ENCODE data around the gene PPARD.

DNA sequence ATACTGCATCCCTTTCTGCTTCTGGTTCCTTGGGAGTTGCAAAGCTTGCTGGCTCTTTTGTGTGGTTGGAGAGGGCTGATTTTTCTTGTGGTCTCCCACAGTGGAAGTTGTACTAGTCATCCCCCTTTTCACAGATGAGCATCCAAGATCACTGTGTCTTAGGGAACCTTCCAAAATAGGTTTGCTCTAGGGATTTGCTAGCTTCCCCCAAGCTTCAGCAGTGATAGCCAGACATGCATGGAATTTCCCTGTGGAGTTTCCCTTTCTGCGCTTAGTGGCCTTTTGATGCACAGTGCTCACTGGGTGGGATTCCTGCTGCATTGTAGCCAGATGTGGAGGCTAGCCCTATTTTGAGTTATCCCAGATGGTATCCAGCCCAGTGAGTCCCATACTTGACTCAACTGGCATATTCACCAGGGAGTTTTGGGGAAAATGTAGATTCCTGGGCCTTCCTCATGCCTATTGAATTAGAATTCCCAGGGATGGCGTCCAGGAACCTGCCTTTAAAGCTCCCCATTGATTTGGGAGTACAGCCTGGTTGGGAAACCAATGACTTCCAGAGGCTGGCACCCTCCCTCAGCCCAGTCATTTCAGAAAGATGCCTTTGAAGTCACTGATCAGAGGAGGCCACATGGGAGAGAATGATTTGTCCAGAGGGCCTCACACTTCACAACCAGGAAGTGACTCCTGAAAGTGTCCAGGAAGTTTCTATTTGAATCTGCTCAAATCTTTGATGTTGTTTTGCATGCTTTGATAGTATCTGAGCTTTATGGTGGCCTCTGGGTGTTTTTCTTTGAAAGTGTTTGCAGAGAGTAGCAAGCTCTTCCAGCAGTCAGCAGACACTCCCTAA, 25.9 kb downstream of the PPARD start:
- TF ChIP-seq POLR2A (IDR thresholded peaks at IDR 0.05): no peak
- TF ChIP-seq, protein P1, sequence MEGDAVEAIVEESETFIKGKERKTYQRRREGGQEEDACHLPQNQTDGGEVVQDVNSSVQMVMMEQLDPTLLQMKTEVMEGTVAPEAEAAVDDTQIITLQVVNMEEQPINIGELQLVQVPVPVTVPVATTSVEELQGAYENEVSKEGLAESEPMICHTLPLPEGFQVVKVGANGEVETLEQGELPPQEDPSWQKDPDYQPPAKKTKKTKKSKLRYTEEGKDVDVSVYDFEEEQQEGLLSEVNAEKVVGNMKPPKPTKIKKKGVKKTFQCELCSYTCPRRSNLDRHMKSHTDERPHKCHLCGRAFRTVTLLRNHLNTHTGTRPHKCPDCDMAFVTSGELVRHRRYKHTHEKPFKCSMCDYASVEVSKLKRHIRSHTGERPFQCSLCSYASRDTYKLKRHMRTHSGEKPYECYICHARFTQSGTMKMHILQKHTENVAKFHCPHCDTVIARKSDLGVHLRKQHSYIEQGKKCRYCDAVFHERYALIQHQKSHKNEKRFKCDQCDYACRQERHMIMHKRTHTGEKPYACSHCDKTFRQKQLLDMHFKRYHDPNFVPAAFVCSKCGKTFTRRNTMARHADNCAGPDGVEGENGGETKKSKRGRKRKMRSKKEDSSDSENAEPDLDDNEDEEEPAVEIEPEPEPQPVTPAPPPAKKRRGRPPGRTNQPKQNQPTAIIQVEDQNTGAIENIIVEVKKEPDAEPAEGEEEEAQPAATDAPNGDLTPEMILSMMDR (IDR thresholded peaks at IDR 0.05): no peak

Measured in uterus (tissue), 2 donors.